Neural progenitor cell (in vitro differentiated cells): ENCODE data around the gene PTGR1. TPM values are rescaled to one million over a fixed set of nuclear protein-coding genes. Genes with fewer than 3 reads are reported as not detected.
"Not testable (repeated sequence)": the region's sequence is repeated elsewhere in the genome, so short reads cannot be mapped to it uniquely, and the experiment has no call there.

Experiments used
- DNase-seq: peaks from one replicate; pipeline ENCODE4 v3.0.0-alpha.2; 2016; ENCODE audit warnings: low spot score
- H2AFZ ChIP-seq: fragments of 200-600 bp; sonication (generic); replicated peaks from 2 replicates; pipeline ENCODE4 v1.6.1; 2016; ENCODE audit warnings: antibody characterized with exemption
- H3F3A ChIP-seq: fragments of 200-600 bp; sonication (generic); 2 replicates; pipeline ENCODE4 v1.6.1; 2016; ENCODE audit warnings: antibody characterized with exemption, low read depth
- H3K27ac ChIP-seq: fragments of 200-600 bp; sonication (generic); 2 replicates; pipeline ENCODE4 v1.5.1; 2016; ENCODE audit warnings: mild to moderate bottlenecking
- H3K27me3 ChIP-seq: fragments of 200-600 bp; sonication (generic); 2 replicates; pipeline ENCODE4 v1.6.1; 2016; ENCODE audit warnings: mild to moderate bottlenecking, moderate library complexity
- H3K36me3 ChIP-seq: fragments of 200-600 bp; sonication (generic); 2 replicates; pipeline ENCODE4 v1.5.1; 2016
- H3K4me1 ChIP-seq: fragments of 200-600 bp; sonication (generic); 2 replicates; pipeline ENCODE4 v1.6.1; 2016; ENCODE audit warnings: mixed run types
- H3K4me2 ChIP-seq: fragments of 200-600 bp; sonication (generic); 2 replicates; pipeline ENCODE4 v1.6.1; 2016
- H3K4me3 ChIP-seq: fragments of 200-600 bp; sonication (generic); 2 replicates; pipeline ENCODE4 v1.5.1; 2016
- H3K79me2 ChIP-seq: fragments of 200-600 bp; sonication (generic); 2 replicates; pipeline ENCODE4 v1.6.1; 2016; ENCODE audit warnings: low read depth
- H3K9ac ChIP-seq: fragments of 200-600 bp; sonication (generic); 2 replicates; pipeline ENCODE4 v1.6.1; 2016
- H3K9me3 ChIP-seq: fragments of 200-600 bp; sonication (generic); 2 replicates; pipeline ENCODE4 v1.5.1; 2016; ENCODE audit warnings: low read depth
- H4K20me1 ChIP-seq: fragments of 200-600 bp; sonication (generic); 2 replicates; pipeline ENCODE4 v1.6.1; 2016; ENCODE audit warnings: low read depth
- H3K27ac Mint-ChIP-seq: 3 replicates; pipeline ENCODE4 v1.8.0; 2021; ENCODE audit warnings: mixed read lengths
- H3K27me3 Mint-ChIP-seq: 2 replicates; pipeline ENCODE4 v1.8.0; 2022; ENCODE audit warnings: low read depth, mild to moderate bottlenecking, inconsistent platforms, moderate library complexity, mixed read lengths; ENCODE audit not compliant: insufficient read depth
- H3K36me3 Mint-ChIP-seq: 3 replicates; pipeline ENCODE4 v1.8.0; 2021; ENCODE audit warnings: mixed read lengths
- H3K4me1 Mint-ChIP-seq: 3 replicates; pipeline ENCODE4 v1.8.0; 2021; ENCODE audit warnings: mixed read lengths
- H3K4me3 Mint-ChIP-seq: 3 replicates; pipeline ENCODE4 v1.8.0; 2021; ENCODE audit warnings: mild to moderate bottlenecking, moderate library complexity, mixed read lengths
- H3K9me3 Mint-ChIP-seq: 3 replicates; pipeline ENCODE4 v1.8.0; 2020; ENCODE audit warnings: mixed read lengths
- EZH2 ChIP-seq: fragments of 200-600 bp; sonication (generic); IDR thresholded peaks from 2 replicates; pipeline ENCODE4 v1.6.1; 2017; ENCODE audit warnings: antibody characterized with exemption, mild to moderate bottlenecking, moderate library complexity
- EZH2phosphoT487 ChIP-seq: fragments of 200-600 bp; sonication (generic); IDR thresholded peaks from 2 replicates; pipeline ENCODE4 v1.6.1; 2017; ENCODE audit warnings: antibody characterized with exemption
- total RNA-seq: library from RNA; depleted of rRNA; stranded (reverse); fragments of >200 nt; gene quantifications from 2 replicates; pipeline ENCODE4 v1.2.3, GENCODE V29; 2015; ENCODE audit warnings: low replicate concordance
- TF ChIP-seq, protein P1 (sequence below): fragments of 200-600 bp; sonication (generic); IDR thresholded peaks from 2 replicates; pipeline ENCODE4 v1.5.1; 2017; ENCODE audit warnings: antibody characterized with exemption, mild to moderate bottlenecking

The PTGR1 gene
- total RNA-seq, 1 donor from 2014 or later, result 124 TPM

DNA sequence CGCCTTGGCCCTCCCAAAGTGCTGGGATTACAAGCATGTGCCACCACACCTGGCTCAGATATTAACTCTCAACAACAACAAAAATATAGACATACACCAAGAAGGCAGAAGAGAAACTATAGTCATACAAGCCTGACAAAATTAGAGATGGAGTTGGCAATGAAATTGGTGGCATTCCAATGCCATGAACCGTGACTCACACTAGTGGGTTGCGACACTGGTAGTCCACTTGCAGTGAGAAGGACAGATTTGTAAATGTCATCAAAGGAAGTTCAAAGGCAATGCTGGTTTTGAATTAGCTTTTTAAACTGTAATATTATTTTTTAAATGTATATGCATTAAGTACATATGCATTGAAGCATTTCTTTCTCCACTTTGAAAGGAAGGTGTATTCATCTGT lies 23.2 kb upstream of the PTGR1 start:
- H3K79me2 ChIP-seq, result no peaks in the 10 kb centered on the region
- no peaks in the 10 kb centered on the region for H3F3A ChIP-seq
- H3K9me3 ChIP-seq, result no peaks in the 10 kb centered on the region
- H3K27me3 ChIP-seq, result no peaks in the 10 kb centered on the region
- no peak overlapping the region for H3K27ac ChIP-seq
- H3K4me1 ChIP-seq, result no peaks in the 10 kb centered on the region
- H2AFZ ChIP-seq, result peak overlapping the region; percentile 50
- H3K36me3 ChIP-seq, result no peaks in the 10 kb centered on the region
- Mint-ChIP-seq H3K9me3 (peaks cover 4% of the 10 kb centered on the region), H3K27me3 (peaks cover 2% of the 10 kb centered on the region), H3K27ac (no peak overlapping the region), H3K36me3 (no peaks in the 10 kb centered on the region), H3K4me3 (no peak overlapping the region), H3K4me1 (no peaks in the 10 kb centered on the region)
- TF ChIP-seq, protein P1, sequence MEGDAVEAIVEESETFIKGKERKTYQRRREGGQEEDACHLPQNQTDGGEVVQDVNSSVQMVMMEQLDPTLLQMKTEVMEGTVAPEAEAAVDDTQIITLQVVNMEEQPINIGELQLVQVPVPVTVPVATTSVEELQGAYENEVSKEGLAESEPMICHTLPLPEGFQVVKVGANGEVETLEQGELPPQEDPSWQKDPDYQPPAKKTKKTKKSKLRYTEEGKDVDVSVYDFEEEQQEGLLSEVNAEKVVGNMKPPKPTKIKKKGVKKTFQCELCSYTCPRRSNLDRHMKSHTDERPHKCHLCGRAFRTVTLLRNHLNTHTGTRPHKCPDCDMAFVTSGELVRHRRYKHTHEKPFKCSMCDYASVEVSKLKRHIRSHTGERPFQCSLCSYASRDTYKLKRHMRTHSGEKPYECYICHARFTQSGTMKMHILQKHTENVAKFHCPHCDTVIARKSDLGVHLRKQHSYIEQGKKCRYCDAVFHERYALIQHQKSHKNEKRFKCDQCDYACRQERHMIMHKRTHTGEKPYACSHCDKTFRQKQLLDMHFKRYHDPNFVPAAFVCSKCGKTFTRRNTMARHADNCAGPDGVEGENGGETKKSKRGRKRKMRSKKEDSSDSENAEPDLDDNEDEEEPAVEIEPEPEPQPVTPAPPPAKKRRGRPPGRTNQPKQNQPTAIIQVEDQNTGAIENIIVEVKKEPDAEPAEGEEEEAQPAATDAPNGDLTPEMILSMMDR, result no peak
- TF ChIP-seq EZH2phosphoT487 (no peak), EZH2 (no peak)
- no peak overlapping the region for H3K4me2 ChIP-seq
- H3K4me3 ChIP-seq, result no peak overlapping the region
- DNase-seq, result no peak
- H3K9ac ChIP-seq, result no peak overlapping the region
- H4K20me1 ChIP-seq, result no peaks in the 10 kb centered on the region

DNA sequence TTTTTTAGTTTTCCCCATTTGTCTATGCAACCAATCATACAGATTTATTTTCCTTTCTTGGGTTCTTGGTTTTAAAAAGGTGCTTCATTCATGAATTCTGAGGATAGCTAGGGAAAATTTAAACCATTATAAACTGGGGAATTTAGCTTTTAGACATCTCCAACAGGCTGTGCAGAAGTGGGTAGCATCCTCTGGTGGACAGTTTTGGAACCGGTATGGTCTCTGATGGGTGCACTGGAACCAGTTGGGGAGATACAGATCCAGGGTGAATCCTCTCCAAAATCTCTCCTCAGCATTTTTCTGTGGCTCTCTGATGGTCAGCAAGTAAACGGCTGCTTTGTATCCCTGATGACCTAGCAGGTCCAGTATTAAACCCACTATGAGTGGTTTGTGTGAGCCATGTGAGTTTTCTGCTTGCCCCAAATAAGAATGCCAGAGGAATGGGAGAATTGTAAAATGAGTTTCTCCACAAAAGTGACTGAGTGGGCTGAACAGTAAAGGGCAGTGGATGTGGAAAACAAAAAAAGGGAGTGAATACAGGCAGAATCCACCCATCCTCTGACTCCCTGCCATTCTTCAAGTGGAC lies 22.5 kb upstream of the PTGR1 start:
- H3K9ac ChIP-seq, result no peak overlapping the region
- Mint-ChIP-seq H3K4me3 (no peak overlapping the region), H3K9me3 (peaks cover 4% of the 10 kb centered on the region), H3K4me1 (no peaks in the 10 kb centered on the region), H3K27me3 (peaks cover 1% of the 10 kb centered on the region), H3K36me3 (no peaks in the 10 kb centered on the region), H3K27ac (no peak overlapping the region)
- no peaks in the 10 kb centered on the region for H3K4me1 ChIP-seq
- TF ChIP-seq EZH2phosphoT487 (no peak), EZH2 (no peak)
- TF ChIP-seq, protein P1, result peak; percentile 61
- H3K36me3 ChIP-seq, result no peaks in the 10 kb centered on the region
- no peaks in the 10 kb centered on the region for H3K79me2 ChIP-seq
- H3K27ac ChIP-seq, result no peak overlapping the region
- no peaks in the 10 kb centered on the region for H3K27me3 ChIP-seq
- no peak overlapping the region for H3K4me3 ChIP-seq
- H3K4me2 ChIP-seq, result no peak overlapping the region
- H3F3A ChIP-seq, result no peaks in the 10 kb centered on the region
- DNase-seq, result peak; percentile 19
- no peaks in the 10 kb centered on the region for H3K9me3 ChIP-seq
- no peaks in the 10 kb centered on the region for H4K20me1 ChIP-seq
- no peak overlapping the region for H2AFZ ChIP-seq

GRCh38 chr9:111617349-111617748 lies 17.9 kb upstream of the PTGR1 start:
- not testable (repeated sequence) for H3K4me3 Mint-ChIP-seq, H4K20me1 ChIP-seq, H3K4me2 ChIP-seq, H3K4me3 ChIP-seq, H3K27ac ChIP-seq, H3K27ac Mint-ChIP-seq, H3K9me3 Mint-ChIP-seq, H3K79me2 ChIP-seq, H3K36me3 ChIP-seq, DNase-seq, H3K27me3 ChIP-seq, H3K4me1 ChIP-seq, H3K9ac ChIP-seq, H3K27me3 Mint-ChIP-seq, H3F3A ChIP-seq, H3K36me3 Mint-ChIP-seq, H3K9me3 ChIP-seq, H2AFZ ChIP-seq, H3K4me1 Mint-ChIP-seq

GRCh38 chr9:111615928-111616327 lies 16.5 kb upstream of the PTGR1 start:
- no peak overlapping the region for H3K4me3 ChIP-seq
- H3K4me1 ChIP-seq, result no peaks in the 10 kb centered on the region
- Mint-ChIP-seq H3K36me3 (no peaks in the 10 kb centered on the region), H3K27me3 (no peaks in the 10 kb centered on the region), H3K9me3 (peaks cover 4% of the 10 kb centered on the region), H3K4me3 (no peak overlapping the region), H3K4me1 (peaks cover 2% of the 10 kb centered on the region), H3K27ac (no peak overlapping the region)
- H2AFZ ChIP-seq, result no peak overlapping the region
- H3K27ac ChIP-seq, result no peak overlapping the region
- H3K27me3 ChIP-seq, result no peaks in the 10 kb centered on the region
- DNase-seq, result no peak
- no peaks in the 10 kb centered on the region for H3K79me2 ChIP-seq
- TF ChIP-seq EZH2phosphoT487 (no peak), EZH2 (no peak)
- TF ChIP-seq, protein P1, result no peak
- no peaks in the 10 kb centered on the region for H3K9me3 ChIP-seq
- H3K9ac ChIP-seq, result no peak overlapping the region
- no peaks in the 10 kb centered on the region for H3K36me3 ChIP-seq
- H4K20me1 ChIP-seq, result no peaks in the 10 kb centered on the region
- H3K4me2 ChIP-seq, result no peak overlapping the region
- H3F3A ChIP-seq, result no peaks in the 10 kb centered on the region
